ENCODE data around the gene SLC39A10. TPM values are rescaled to one million over a fixed set of nuclear protein-coding genes. Genes with fewer than 3 reads are reported as not detected.

SLC39A10 gene
- total and polyA plus RNA-seq, 2 donors (not counting 3 experiments of a cell fraction or from before 2014, with no cell fraction given), result 11.4 to 39.9 TPM

GRCh38 chr2:195672674-195673073, 15.6 kb downstream of the SLC39A10 start:
- CTCF ChIA-PET, result interaction anchor here (0.7 to 3.2 kb wide), 6 partner anchors 9 to 174 kb away, joined by 3 to 18 read pairs (median 6); partner anchors contain the start of gene SLC39A10

More at GRCh38 chr2:195672674-195673073, 15.6 kb downstream of the SLC39A10 start:
- no peaks in the 10 kb centered on the region for H3K36me3 ChIP-seq (ENCODE audit: control insufficient read depth in 2 of 2, extremely low read depth in 1 of 2, insufficient read depth in 2 of 2, low read length in 2 of 2)
- H3K27me3 ChIP-seq (ENCODE audit: control insufficient read depth in 2 of 2, insufficient read depth in 2 of 2, low read length in 2 of 2), result no peaks in the 10 kb centered on the region
- H3K4me1 ChIP-seq (ENCODE audit: control insufficient read depth, extremely low read depth, insufficient read depth, low read length), result no peaks in the 10 kb centered on the region
- no peak overlapping the region for H3K4me2 ChIP-seq (ENCODE audit: insufficient read depth, low read length)
- TF ChIP-seq CTCF (IDR thresholded peaks at IDR 0.05; ENCODE audit: extremely low read depth in 1 of 2, insufficient read depth in 1 of 2, low read depth in 1 of 2, low read length in 2 of 2) (no peak), EZH2 (IDR thresholded peaks at IDR 0.05; ENCODE audit: borderline replicate concordance, low read depth, low read length, severe bottlenecking) (no peak), MAX (IDR thresholded peaks at IDR 0.05; ENCODE audit: insufficient read depth, insufficient read length) (no peak), FOS (IDR thresholded peaks at IDR 0.05; ENCODE audit: borderline replicate concordance, insufficient read depth, low read length) (no peak), POLR2A (IDR thresholded peaks at IDR 0.05; ENCODE audit: low read depth, low read length) (no peak), GATA2 (IDR thresholded peaks at IDR 0.05; ENCODE audit: insufficient read depth, insufficient read length, low read depth, low read length) (no peak), POLR2AphosphoS5 (IDR thresholded peaks at IDR 0.05; ENCODE audit: insufficient read depth, low read depth, low read length) (no peak), JUN (IDR thresholded peaks at IDR 0.05; ENCODE audit: borderline replicate concordance, insufficient read depth, insufficient read length, low read depth) (no peak), MYC (IDR thresholded peaks at IDR 0.05; ENCODE audit: low read depth, low read length) (no peak)
- H3K79me2 ChIP-seq (ENCODE audit: control insufficient read depth, insufficient read depth, low read length), result peaks cover 8% of the 10 kb centered on the region
- BruUV-seq (replicated peaks), result no TSS peak
- H4K20me1 ChIP-seq (replicated peaks; ENCODE audit: control insufficient read depth, extremely low read depth, insufficient read depth, low read length), result no peaks in the 10 kb centered on the region
- no peak for FAIRE-seq
- H3K9me1 ChIP-seq (replicated peaks; ENCODE audit: control insufficient read depth, extremely low read depth, insufficient read depth, low read length), result no peaks in the 10 kb centered on the region
- intact Hi-C loops (cut with micrococcal nuclease) (no loop called here), dilution Hi-C loops (cut with MboI; ENCODE audit: extremely low pct_ligation_motif_present, low sequenced_read_pairs) (no loop called here)
- no peak overlapping the region for H2AFZ ChIP-seq (ENCODE audit: low read depth, low read length)
- no peak overlapping the region for H3K4me3 ChIP-seq (replicated peaks in 1 of 3; ENCODE audit: insufficient read depth in 1 of 3, low read depth in 1 of 3, low read length in 3 of 3)
- H3K9ac ChIP-seq (replicated peaks; ENCODE audit: extremely low read depth, insufficient read depth, low read length), result no peak overlapping the region
- no peak for DNase-seq (ENCODE audit: low read depth, low spot score)
- no peaks in the 10 kb centered on the region for H3K9me3 ChIP-seq (replicated peaks; ENCODE audit: control insufficient read depth, insufficient read depth, low read length)
- no peak overlapping the region for H3K27ac ChIP-seq (ENCODE audit: insufficient read depth, low read depth, low read length)
- POLR2A ChIA-PET, result no interaction called here
